Chondrocyte (in vitro differentiated cells): ENCODE measurements around the gene CELA1. TPM values are rescaled to one million over a fixed set of nuclear protein-coding genes. Genes with fewer than 3 reads are reported as not detected.

ENCODE experiments used
- DNase-seq: peaks from one replicate; pipeline ENCODE4 v3.0.0; 2021; ENCODE audit warnings: mixed read lengths, low spot score
- H3K27ac Mint-ChIP-seq: one replicate; pipeline ENCODE4 v1.8.0; 2021; ENCODE audit warnings: mild to moderate bottlenecking, moderate library complexity, mixed read lengths; ENCODE audit not compliant: unreplicated experiment
- H3K27me3 Mint-ChIP-seq: 2 replicates; pipeline ENCODE4 v1.8.0; 2021; ENCODE audit warnings: low read depth, mixed read lengths
- H3K36me3 Mint-ChIP-seq: 2 replicates; pipeline ENCODE4 v1.8.0; 2021; ENCODE audit warnings: low read depth, mixed read lengths
- H3K4me1 Mint-ChIP-seq: 2 replicates; pipeline ENCODE4 v1.8.0; 2021; ENCODE audit warnings: low read depth, mild to moderate bottlenecking, mixed read lengths
- H3K4me3 Mint-ChIP-seq: one replicate; pipeline ENCODE4 v1.8.0; 2021; ENCODE audit warnings: mild to moderate bottlenecking, moderate library complexity, mixed read lengths; ENCODE audit not compliant: unreplicated experiment
- H3K9me3 Mint-ChIP-seq: 2 replicates; pipeline ENCODE4 v1.8.0; 2021; ENCODE audit warnings: low read depth, mixed read lengths
- total RNA-seq: library from RNA; stranded (reverse); gene quantifications from 3 replicates; pipeline ENCODE4 v1.2.1, GENCODE V29; 2021
- TF ChIP-seq, protein P1 (sequence below): fragments of 200-600 bp; sonication (generic); IDR thresholded peaks from 2 replicates; pipeline ENCODE4 v1.5.0; 2021; ENCODE audit warnings: antibody characterized with exemption, mild to moderate bottlenecking, moderate library complexity

CELA1 gene
- total RNA-seq, 1 donor from 2014 or later: not detected

GRCh38 chr12:51373187-51373586 is 26.7 kb upstream of the CELA1 start:
- H3K4me3 Mint-ChIP-seq: no peak overlapping the region
- H3K27me3 Mint-ChIP-seq: no peaks in the 10 kb centered on the region
- TF ChIP-seq, protein P1, sequence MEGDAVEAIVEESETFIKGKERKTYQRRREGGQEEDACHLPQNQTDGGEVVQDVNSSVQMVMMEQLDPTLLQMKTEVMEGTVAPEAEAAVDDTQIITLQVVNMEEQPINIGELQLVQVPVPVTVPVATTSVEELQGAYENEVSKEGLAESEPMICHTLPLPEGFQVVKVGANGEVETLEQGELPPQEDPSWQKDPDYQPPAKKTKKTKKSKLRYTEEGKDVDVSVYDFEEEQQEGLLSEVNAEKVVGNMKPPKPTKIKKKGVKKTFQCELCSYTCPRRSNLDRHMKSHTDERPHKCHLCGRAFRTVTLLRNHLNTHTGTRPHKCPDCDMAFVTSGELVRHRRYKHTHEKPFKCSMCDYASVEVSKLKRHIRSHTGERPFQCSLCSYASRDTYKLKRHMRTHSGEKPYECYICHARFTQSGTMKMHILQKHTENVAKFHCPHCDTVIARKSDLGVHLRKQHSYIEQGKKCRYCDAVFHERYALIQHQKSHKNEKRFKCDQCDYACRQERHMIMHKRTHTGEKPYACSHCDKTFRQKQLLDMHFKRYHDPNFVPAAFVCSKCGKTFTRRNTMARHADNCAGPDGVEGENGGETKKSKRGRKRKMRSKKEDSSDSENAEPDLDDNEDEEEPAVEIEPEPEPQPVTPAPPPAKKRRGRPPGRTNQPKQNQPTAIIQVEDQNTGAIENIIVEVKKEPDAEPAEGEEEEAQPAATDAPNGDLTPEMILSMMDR: no peak
- DNase-seq: no peak
- peak overlapping the region; percentile 3 for H3K27ac Mint-ChIP-seq
- no peaks in the 10 kb centered on the region for H3K36me3 Mint-ChIP-seq
- H3K4me1 Mint-ChIP-seq: peaks cover 44% of the 10 kb centered on the region
- no peaks in the 10 kb centered on the region for H3K9me3 Mint-ChIP-seq

DNA sequence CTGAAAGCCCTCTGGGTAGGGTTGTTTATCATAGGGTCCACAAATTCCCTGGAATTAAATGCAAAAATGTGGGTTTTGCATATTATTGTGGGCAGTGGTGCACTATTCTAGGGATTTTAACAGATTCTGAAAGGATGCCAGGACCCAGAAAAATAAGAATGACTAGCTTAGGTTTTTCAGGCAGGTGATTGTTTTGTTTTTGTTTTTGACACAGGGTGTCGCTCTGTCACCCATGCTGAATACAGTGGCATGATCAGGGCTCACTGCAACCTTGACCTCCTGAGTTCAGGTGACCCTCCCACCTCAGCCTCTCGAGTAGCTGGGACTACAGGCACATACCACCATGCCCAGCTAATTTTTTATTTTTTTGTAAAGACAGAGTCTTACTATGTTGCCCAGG is 25.5 kb upstream of the CELA1 start:
- H3K27ac Mint-ChIP-seq: peak overlapping the region; percentile 96
- no peaks in the 10 kb centered on the region for H3K27me3 Mint-ChIP-seq
- TF ChIP-seq, protein P1: peak; percentile 40
- no peak overlapping the region for H3K4me3 Mint-ChIP-seq
- no peak for DNase-seq
- H3K9me3 Mint-ChIP-seq: no peaks in the 10 kb centered on the region
- peaks cover 38% of the 10 kb centered on the region for H3K4me1 Mint-ChIP-seq
- H3K36me3 Mint-ChIP-seq: no peaks in the 10 kb centered on the region

- H3K27me3 Mint-ChIP-seq: no peaks in the 10 kb centered on the region
- TF ChIP-seq, protein P1: no peak
- peaks cover 38% of the 10 kb centered on the region for H3K4me1 Mint-ChIP-seq
- H3K4me3 Mint-ChIP-seq: peak overlapping the region; percentile 27
- no peaks in the 10 kb centered on the region for H3K36me3 Mint-ChIP-seq
- DNase-seq: no peak
- H3K9me3 Mint-ChIP-seq: no peaks in the 10 kb centered on the region
- peak overlapping the region; percentile 96 for H3K27ac Mint-ChIP-seq
Observed at GRCh38 chr12:51371295-51371953, 24.9 kb upstream of the CELA1 start.

DNA sequence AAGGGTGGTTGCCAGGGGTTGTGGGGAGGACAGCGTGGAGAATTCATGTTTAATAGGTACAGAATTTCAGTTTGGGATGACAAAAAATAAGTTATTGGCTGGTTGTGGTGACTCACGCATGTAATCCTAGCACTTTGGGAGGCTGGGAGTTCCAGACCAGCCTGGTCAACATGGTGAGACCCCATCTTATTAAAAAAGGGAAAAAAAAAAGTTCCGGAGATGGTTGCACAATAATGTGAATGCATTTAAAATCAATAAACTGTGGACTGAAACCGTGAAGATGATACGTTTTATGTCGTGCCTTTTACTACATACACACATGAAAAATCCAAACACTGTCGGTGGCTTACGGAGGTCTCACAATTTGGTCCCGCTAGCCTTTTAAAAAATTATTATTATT is 24.2 kb upstream of the CELA1 start:
- H3K9me3 Mint-ChIP-seq: no peaks in the 10 kb centered on the region
- no peak overlapping the region for H3K4me3 Mint-ChIP-seq
- H3K36me3 Mint-ChIP-seq: no peaks in the 10 kb centered on the region
- DNase-seq: no peak
- H3K27me3 Mint-ChIP-seq: no peaks in the 10 kb centered on the region
- peaks cover 38% of the 10 kb centered on the region for H3K4me1 Mint-ChIP-seq
- peak overlapping the region; percentile 3 for H3K27ac Mint-ChIP-seq
- TF ChIP-seq, protein P1: no peak

GRCh38 chr12:51369581-51369980 is 23.1 kb upstream of the CELA1 start:
- Mint-ChIP-seq H3K27me3 (no peaks in the 10 kb centered on the region), H3K4me1 (peaks cover 30% of the 10 kb centered on the region), H3K27ac (no peak overlapping the region), H3K9me3 (no peaks in the 10 kb centered on the region), H3K4me3 (no peak overlapping the region), H3K36me3 (no peaks in the 10 kb centered on the region)
- no peak for DNase-seq
- TF ChIP-seq, protein P1: no peak
